ENCODE measurements around the gene SELENOM.

Gene SELENOM

DNA sequence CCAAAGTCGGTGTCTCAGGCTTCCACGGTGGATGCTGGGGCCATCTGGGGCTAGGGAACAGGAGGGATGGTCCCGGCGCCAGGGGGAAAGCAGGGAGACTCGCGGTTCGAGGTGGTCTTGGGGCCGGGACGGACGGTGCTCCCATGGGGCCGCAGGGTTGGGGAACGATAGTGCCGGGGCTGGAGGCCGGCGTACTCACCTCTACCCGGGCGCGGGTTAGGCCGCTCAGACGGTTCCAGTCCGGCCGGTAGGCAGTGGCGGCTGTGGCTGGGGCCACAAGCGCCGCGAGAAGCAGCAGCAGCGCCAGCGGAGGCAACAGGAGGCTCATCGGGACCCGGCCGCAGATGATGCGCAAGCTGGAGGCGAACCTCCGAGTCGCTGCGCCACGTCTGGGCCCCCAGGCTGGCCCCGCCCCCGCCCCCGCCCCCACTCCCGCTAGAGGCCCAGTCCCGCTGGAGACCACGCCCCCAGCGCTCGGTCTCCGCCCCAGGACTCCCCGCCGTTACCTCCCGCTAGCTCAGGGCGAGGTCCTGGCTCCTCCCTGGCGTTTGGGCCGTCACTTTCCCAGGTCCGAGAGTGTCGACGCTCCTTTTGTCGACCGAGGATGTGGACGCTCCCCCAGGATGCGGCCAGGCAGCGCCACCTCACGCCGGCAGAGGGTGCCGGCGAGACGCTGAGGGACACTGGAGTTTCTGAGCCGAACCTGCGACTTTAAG is at the start of gene SELENOM:
Gene SELENOM, minus strand, starts transcription at position 391 of the 716 bp plus-strand sequence. Its CDS starts 63 bp downstream, at position 328.
- peak within 1 kb of the TSS; percentile 89 for H3K4me3 ChIP-seq (ENCODE audit: low read depth, low read length)
- DNase-seq (ENCODE audit: low read depth) = peak; percentile 94

GRCh38 chr22:31155422-31155821 is 48.1 kb upstream of the SELENOM start:
- no peak for DNase-seq (ENCODE audit: low read depth)
- no peak overlapping the region for H3K4me3 ChIP-seq (ENCODE audit: low read depth, low read length)

DNA sequence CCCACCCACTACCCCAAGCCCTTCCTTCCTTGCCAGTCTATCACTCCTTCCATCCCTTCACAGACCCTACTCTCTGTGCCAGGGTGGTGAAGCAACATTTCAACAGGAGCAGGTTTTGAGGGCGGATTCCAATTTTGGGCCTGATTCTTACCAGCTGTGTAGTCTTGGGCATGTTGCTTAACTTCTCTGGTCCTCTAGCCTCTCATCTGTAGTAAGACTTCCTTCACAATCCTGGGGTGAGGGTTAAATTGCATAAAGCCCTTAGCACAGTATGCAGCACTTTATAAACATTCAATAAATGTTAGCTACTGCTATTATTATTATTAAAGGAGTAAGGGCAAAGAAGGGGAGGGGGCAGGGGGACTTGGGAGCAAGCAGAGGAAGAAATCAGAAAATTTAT is 47.6 kb upstream of the SELENOM start:
- H3K4me3 ChIP-seq (ENCODE audit: low read depth, low read length) = no peak overlapping the region
- DNase-seq (ENCODE audit: low read depth) = no peak

- no peak overlapping the region for H3K4me3 ChIP-seq (ENCODE audit: low read depth, low read length)
- DNase-seq (ENCODE audit: low read depth) = no peak
Observed at GRCh38 chr22:31153357-31153756, 46.0 kb upstream of the SELENOM start.

GRCh38 chr22:31151872-31152271 is 44.5 kb upstream of the SELENOM start:
- DNase-seq (ENCODE audit: low read depth) = no peak
- H3K4me3 ChIP-seq (ENCODE audit: low read depth, low read length) = no peak overlapping the region

GRCh38 chr22:31150615-31151014 is 43.2 kb upstream of the SELENOM start:
- no peak for DNase-seq (ENCODE audit: low read depth)
- no peak overlapping the region for H3K4me3 ChIP-seq (ENCODE audit: low read depth, low read length)

DNA sequence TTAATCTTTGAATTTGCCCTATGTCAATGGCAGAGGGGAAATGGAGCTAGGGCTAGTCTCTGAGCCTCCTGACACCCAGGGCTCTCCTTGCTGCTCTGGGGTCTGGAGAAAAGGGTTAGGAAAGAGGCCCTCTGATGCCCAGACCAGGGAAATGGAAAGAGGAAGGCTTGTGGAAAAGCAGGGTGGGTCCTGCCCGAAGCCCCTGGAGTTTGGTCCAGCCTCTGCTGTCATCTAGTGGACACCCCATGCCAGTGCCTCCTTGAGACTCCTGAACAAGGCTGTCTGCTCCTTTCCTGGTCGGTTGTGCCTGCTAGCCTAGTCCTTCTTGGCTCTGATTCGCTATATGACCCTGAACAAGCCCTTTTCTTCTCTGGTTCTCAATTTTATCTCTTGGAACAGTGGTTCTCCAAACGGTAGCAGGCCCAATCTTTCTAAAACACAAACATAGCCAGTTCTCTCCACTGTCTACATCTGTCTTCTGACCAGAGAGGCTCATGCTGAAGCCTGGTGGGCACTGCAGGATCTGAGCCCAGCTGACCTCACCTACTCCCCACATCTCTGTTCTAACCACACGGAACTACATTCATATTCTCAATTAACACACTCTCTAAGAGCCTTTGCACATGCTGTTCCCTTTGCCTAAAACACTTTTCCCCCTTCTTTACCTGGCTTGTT is 41.7 kb upstream of the SELENOM start:
- no peak overlapping the region for H3K4me3 ChIP-seq (ENCODE audit: low read depth, low read length)
- DNase-seq (ENCODE audit: low read depth) = peak; percentile 43

DNA sequence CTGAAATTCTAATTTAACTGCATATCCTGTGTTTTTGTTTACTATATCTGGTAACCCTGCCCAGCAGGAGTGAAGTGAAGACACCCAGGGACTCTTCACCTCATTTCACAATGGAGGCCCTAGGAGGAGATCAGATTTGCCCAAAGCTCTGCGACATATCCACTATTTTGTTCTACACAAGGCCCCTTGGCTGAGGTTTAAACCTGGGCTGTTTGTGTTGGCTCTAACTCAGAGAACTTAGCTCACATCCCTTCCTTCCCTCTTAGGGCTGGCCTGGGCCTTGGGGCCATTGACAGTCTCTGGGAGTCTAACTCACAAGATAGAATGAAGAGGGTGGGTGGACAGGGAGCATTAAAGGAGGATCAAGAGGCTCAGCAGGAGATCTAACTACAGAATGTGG is 41.1 kb upstream of the SELENOM start:
- H3K4me3 ChIP-seq (ENCODE audit: low read depth, low read length) = no peak overlapping the region
- peak; percentile 35 for DNase-seq (ENCODE audit: low read depth)

- no peak overlapping the region for H3K4me3 ChIP-seq (ENCODE audit: low read depth, low read length)
- DNase-seq (ENCODE audit: low read depth) = no peak
Observed at GRCh38 chr22:31144223-31144622, 36.9 kb upstream of the SELENOM start.

DNA sequence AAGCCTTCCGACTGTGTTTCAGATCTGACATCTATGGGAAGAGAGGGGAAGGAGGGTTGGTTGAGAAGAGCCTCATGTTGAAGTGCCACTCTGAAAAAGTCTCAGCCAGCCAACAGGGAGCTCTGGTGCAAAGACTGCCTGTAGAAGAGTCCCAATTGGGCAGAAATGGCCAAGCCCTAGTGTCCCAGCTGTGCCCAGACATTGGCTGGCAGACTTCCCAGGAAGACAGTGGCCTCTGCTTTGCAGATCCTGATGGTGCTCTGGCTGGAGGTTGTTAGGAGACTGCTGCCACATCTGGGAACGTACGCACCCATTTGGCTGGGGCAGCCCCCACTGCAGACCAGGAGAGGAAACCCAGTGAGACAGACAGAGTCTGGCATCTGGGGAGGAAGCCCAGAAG is 36.2 kb upstream of the SELENOM start:
- no peak for DNase-seq (ENCODE audit: low read depth)
- H3K4me3 ChIP-seq (ENCODE audit: low read depth, low read length) = no peak overlapping the region

DNA sequence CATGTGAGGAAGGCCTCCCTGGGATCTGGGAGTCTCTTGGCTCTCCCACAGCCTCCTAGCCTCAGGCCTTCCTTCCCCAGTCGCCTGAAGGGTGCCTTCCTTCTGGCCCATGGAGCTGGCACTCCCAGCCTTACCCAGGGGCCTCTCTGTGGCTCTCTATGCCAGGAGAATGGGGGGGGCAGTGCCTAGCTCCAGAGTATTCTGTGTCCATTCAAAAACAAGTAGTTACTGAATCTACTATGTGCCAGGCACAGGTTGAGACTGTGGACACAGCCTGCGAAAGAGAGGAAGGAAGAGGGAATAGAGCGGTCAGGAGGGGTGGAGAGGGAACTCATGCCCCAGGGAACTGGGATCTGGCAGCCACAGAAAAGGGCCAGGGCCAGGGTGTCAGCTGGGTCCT is 35.7 kb upstream of the SELENOM start:
- no peak for DNase-seq (ENCODE audit: low read depth)
- H3K4me3 ChIP-seq (ENCODE audit: low read depth, low read length) = no peak overlapping the region

DNA sequence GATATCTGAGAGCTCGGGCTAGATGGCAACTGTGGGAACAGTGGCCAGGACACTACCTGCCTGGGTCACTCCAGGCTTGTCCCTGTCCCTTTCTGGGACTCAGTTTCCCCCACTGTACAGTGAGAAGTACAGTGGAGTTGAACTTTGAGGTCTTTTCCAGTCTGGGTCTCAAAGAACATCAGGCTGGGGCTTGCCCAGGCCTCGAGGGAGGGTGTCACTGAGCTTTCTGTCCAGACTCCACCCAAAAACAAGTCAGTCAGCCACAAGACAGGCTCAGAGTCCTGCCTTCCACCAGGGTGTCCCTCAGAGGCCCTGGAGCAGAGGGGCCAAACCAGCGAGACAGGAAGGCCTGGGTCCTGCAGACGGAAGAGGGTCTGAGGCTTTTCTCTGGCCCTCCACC is 34.9 kb upstream of the SELENOM start:
- H3K4me3 ChIP-seq (ENCODE audit: low read depth, low read length) = no peak overlapping the region
- no peak for DNase-seq (ENCODE audit: low read depth)

DNA sequence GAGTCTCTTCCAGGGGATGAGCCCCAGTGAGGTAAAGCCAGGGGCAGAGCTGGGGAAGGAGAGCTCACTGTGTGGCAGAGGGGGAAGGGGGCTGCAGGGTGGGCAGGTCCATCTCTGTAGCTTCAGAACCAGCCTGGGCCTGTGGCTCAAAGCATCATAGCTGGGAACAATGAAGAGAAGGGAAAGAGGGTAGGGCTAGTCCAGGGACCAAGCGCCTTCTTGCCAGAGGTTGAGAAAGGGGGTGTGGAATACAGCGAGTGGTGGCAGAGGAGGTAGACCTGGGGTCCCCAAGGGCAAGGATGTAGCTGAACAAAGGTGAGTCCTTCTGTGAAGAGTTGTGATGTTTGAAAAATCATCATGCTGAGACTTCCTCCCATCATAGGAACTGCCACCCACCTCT is 34.2 kb upstream of the SELENOM start:
- H3K4me3 ChIP-seq (ENCODE audit: low read depth, low read length) = no peak overlapping the region
- no peak for DNase-seq (ENCODE audit: low read depth)

GRCh38 chr22:31140746-31141145 is 33.4 kb upstream of the SELENOM start:
- no peak for DNase-seq (ENCODE audit: low read depth)
- no peak overlapping the region for H3K4me3 ChIP-seq (ENCODE audit: low read depth, low read length)

GRCh38 chr22:31139866-31140716 is 32.7 kb upstream of the SELENOM start, which contains the start of gene PLA2G3:
TSS of gene PLA2G3 (minus strand) at chr22:31140508. CDS start at chr22:31140354, 154 bp downstream.
- peak; percentile 22 for DNase-seq (ENCODE audit: low read depth)
- H3K4me3 ChIP-seq (ENCODE audit: low read depth, low read length) = no peak within 1 kb of the TSS

GRCh38 chr22:31139066-31139465 is 31.7 kb upstream of the SELENOM start:
- no peak for DNase-seq (ENCODE audit: low read depth)

GRCh38 chr22:31138126-31138525 is 30.8 kb upstream of the SELENOM start:
- no peak for DNase-seq (ENCODE audit: low read depth)
- H3K4me3 ChIP-seq (ENCODE audit: low read depth, low read length) = no peak overlapping the region

More at GRCh38 chr22:31139066-31139465, 31.7 kb upstream of the SELENOM start:
- H3K4me3 ChIP-seq (ENCODE audit: low read depth, low read length) = no peak overlapping the region

DNA sequence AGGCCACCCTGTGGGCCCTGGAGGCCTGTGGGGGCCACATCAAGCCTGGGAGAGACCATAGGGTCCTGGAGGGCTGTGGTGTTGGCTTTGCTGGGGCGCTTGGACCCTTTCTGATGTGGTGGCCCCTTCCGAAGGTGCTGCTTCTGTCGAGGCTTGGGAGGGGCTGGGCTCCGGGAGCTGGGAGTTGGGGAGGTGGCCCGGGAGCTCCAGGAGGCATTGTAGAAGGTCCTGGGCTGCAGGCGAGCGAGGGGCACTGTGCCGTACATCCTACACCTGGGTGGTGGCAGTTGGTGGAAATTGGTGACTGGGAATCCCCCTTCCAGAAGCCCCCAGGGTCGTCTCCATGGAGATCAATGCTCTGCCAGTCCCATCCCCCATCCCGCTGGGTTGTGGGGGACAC is 30.4 kb upstream of the SELENOM start:
- H3K4me3 ChIP-seq (ENCODE audit: low read depth, low read length) = no peak overlapping the region
- DNase-seq (ENCODE audit: low read depth) = no peak

DNA sequence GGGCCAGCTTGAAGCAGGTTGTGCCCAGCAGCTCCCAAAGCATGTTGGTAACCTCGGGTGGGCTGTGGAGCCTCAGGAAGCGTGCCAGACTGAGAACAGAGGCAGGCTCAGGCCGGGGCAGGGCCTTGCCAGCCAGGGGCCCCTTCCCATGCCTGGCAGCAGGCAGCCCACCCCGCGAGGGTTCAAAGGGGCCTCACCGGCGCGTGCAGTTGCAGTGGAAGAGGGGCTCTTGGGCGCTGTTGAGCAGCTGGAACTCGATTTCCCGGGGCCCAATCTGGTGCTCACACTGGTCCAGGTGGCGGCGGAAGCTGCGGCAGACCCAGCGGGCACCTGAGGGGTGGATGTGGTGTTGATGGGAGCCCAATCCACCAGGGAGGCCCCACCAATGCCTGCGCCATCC is 29.3 kb upstream of the SELENOM start:
- DNase-seq (ENCODE audit: low read depth) = no peak
- no peak overlapping the region for H3K4me3 ChIP-seq (ENCODE audit: low read depth, low read length)

DNA sequence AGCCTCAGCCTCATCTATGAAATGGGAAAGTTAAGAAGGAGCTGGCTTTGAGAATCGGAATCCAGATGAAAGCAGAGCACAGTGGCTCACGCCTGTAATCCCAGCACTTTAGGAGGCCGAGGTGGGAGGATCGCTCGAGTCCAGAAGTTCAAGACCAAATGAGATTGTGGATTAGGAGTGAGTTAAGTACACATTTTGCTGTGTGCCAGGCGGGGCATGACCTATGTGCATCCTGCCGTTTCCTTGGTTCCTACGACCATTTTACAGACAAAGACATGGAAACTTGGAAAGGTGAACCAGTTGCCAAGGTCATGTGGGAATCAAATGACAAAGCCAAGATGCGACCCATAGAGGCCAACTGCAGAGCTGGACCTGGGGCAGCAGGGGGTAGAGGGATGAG is 28.8 kb upstream of the SELENOM start:
- H3K4me3 ChIP-seq (ENCODE audit: low read depth, low read length) = no peak overlapping the region
- DNase-seq (ENCODE audit: low read depth) = no peak
